Measurements from ENCODE around the gene TMEM165. TPM values are rescaled to one million over a fixed set of nuclear protein-coding genes. Genes with fewer than 3 reads are reported as not detected.

TMEM165 gene
- total RNA-seq, 1 experiment from 2014 or later = 90.4 TPM

DNA sequence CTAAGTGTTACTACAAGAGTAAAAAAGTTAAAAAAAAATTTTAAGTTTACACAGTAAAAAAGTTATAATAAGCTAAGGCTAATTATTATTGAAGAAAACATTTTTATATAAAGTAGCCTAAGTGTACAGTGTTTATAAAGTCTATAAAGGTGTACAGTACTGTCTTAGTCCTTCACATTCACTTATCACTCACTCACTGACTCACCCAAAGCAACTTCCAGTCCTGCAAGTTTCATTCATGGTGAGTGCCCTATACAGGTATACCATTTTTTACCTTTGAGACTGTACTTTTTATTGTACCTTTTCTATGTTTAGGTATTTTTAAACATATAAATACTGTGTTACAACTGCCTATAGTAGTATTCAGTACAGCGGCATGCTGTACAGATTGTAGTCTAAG is 74.2 kb downstream of the TMEM165 start:
- DNase-seq = no peak
- H3K4me3 Mint-ChIP-seq (ENCODE audit: unreplicated experiment) = no peak overlapping the region
- ChIA-PET POLR2A (no interaction called here), CTCF (no interaction called here)
- Histone ChIP-seq H3K4me3 (ENCODE audit: low read depth, low read length) (no peak overlapping the region), H3K9me3 (no peaks in the 10 kb centered on the region; the same call in 1 of the 2 replicates), H3K36me3 (ENCODE audit: control insufficient read depth, insufficient read depth, low read length) (peaks cover 1% of the 10 kb centered on the region; the same call in 1 of the 2 replicates), H3K4me1 (no peaks in the 10 kb centered on the region), H3K27me3 (replicated peaks; ENCODE audit: control insufficient read depth, insufficient read depth, low read length) (no peaks in the 10 kb centered on the region)
- TF ChIP-seq, protein P1, sequence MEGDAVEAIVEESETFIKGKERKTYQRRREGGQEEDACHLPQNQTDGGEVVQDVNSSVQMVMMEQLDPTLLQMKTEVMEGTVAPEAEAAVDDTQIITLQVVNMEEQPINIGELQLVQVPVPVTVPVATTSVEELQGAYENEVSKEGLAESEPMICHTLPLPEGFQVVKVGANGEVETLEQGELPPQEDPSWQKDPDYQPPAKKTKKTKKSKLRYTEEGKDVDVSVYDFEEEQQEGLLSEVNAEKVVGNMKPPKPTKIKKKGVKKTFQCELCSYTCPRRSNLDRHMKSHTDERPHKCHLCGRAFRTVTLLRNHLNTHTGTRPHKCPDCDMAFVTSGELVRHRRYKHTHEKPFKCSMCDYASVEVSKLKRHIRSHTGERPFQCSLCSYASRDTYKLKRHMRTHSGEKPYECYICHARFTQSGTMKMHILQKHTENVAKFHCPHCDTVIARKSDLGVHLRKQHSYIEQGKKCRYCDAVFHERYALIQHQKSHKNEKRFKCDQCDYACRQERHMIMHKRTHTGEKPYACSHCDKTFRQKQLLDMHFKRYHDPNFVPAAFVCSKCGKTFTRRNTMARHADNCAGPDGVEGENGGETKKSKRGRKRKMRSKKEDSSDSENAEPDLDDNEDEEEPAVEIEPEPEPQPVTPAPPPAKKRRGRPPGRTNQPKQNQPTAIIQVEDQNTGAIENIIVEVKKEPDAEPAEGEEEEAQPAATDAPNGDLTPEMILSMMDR (IDR thresholded peaks at IDR 0.05; ENCODE audit: insufficient read depth in 1 of 2, low read depth in 1 of 2, low read length in 1 of 2, severe bottlenecking in 1 of 2, unreplicated experiment in 1 of 2) = no peak
- no peaks in the 10 kb centered on the region for H3K27me3 Mint-ChIP-seq (ENCODE audit: insufficient read depth, unreplicated experiment)
- H3K36me3 Mint-ChIP-seq (ENCODE audit: insufficient read depth, unreplicated experiment) = no peaks in the 10 kb centered on the region
- intact Hi-C loops (cut with micrococcal nuclease; ENCODE audit: unreplicated experiment) = no loop called here
- no peak overlapping the region for H3K27ac Mint-ChIP-seq (ENCODE audit: unreplicated experiment)
- H3K4me1 Mint-ChIP-seq (ENCODE audit: low read depth, unreplicated experiment) = no peaks in the 10 kb centered on the region
- no TSS peak for BruUV-seq (replicated peaks)
- no peaks in the 10 kb centered on the region for H3K9me3 Mint-ChIP-seq (ENCODE audit: unreplicated experiment)

Other genes starting within 250 kb of the TMEM165 start
- 22.6 and 26.9 TPM in 2 replicates for gene SRD5A3, start 49.7 kb upstream of the TMEM165 start, total RNA-seq (2022)
- gene CLOCK, start 151.0 kb downstream of the TMEM165 start, total RNA-seq (2022) = 9.5 and 12.0 TPM in 2 replicates
- not detected in 2 replicates for gene PDCL2, start 196.3 kb downstream of the TMEM165 start, total RNA-seq (2022)
- not detected in 2 replicates for gene NMU, start 240.3 kb downstream of the TMEM165 start, total RNA-seq (2022)